Effector memory CD4-positive, alpha-beta T cell (primary cell): ENCODE results near the gene SYNGR3.
"Not testable (repeated sequence)": the region's sequence is repeated elsewhere in the genome, so short reads cannot be mapped to it uniquely, and the experiment has no call there.

ENCODE experiments used
- DNase-seq, 3 donors: peaks; one replicate each; pipeline ENCODE4 v3.0.0-alpha.2; 2020
- H3K27ac ChIP-seq: 2 replicates; pipeline ENCODE4 v1.7.0; 2013; ENCODE audit warnings: mild to moderate bottlenecking, low read length, moderate library complexity; ENCODE audit not compliant: insufficient read depth, poor library complexity, severe bottlenecking
- H3K27me3 ChIP-seq: replicated peaks from 2 replicates; pipeline ENCODE4 v1.7.0; 2013; ENCODE audit warnings: mild to moderate bottlenecking, low read length; ENCODE audit not compliant: insufficient read depth, control insufficient read depth, poor library complexity, severe bottlenecking
- H3K36me3 ChIP-seq: 2 replicates; pipeline ENCODE4 v1.7.0; 2013; ENCODE audit warnings: mild to moderate bottlenecking, low read length, moderate library complexity; ENCODE audit not compliant: control insufficient read depth, insufficient read depth
- H3K4me1 ChIP-seq: 2 replicates; pipeline ENCODE4 v1.7.0; 2013; ENCODE audit warnings: low read length, mild to moderate bottlenecking; ENCODE audit not compliant: control insufficient read depth, insufficient read depth, poor library complexity, severe bottlenecking
- H3K4me3 ChIP-seq: 2 replicates; pipeline ENCODE4 v1.7.0; 2013; ENCODE audit warnings: low read length, low read depth, mild to moderate bottlenecking; ENCODE audit not compliant: insufficient read depth, poor library complexity, severe bottlenecking
- H3K9me3 ChIP-seq: 2 replicates; pipeline ENCODE4 v1.7.0; 2013; ENCODE audit warnings: mild to moderate bottlenecking, low read length, moderate library complexity; ENCODE audit not compliant: control insufficient read depth

SYNGR3 gene

DNA sequence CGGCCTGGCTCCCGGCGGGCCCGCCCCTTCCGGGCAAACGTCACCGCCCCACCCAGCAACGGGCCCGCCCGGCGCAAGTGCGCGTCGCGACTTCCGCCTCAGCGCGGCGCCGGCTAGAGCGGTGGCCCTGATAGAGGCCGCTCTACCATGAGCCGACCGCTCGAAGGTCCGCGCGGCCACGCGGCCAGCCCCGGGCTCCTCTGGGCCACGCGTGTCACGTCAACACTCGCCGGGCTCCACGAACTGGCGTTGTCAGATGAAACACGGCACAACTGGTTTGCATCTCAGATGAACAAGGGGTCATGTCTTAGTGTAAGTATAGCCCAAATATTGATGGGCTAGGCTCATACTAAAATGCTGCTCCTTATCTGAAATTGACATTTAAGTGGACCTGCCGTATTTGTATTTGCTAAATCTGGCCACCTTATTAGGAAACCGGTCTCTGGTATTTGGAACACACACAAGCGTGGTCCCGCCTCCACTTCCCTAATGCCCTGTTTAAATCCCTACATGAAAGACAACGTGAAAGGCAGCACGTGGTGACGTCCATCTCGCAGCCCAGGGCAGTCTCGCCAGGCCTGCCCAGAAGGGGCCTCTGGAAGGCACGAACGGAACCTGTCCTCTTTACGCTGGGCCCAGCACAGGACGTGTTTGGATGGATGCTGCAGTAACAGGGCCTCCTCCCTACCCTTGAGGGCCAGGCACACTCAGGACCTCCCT, 20.2 kb downstream of the SYNGR3 start, which contains the start of gene ZNF598:
Gene ZNF598 (minus strand): TSS at position 31 of the 720 bp plus-strand sequence.
- Histone ChIP-seq H3K27me3 (no peaks in the 10 kb centered on the region), H3K9me3 (no peaks in the 10 kb centered on the region), H3K36me3 (no peaks in the 10 kb centered on the region), H3K27ac (peak within 1 kb of the TSS; percentile 83), H3K4me1 (peaks cover 29% of the 10 kb centered on the region), H3K4me3 (peak within 1 kb of the TSS; percentile 69)
- peak; percentile 59 to 75 (median 63) for DNase-seq

DNA sequence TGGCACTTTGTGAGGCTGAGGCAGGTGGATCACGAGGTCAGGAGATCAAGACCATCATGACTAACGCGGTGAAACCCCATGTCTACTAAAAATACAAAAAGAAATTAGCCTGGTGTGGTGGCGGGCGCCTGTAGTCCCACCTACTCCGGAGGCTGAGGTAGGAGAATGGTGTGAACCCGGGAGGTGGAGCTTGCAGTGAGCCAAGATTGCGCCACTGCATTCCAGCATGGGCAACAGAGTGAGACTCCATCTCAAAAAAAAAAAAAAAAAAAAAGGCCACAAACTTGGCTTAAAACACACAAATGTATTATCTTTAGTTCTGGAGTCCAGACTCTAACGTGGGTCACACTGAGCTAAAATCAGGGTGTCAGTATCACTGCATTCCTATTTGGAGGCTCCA, 22.0 kb downstream of the SYNGR3 start:
- not testable (repeated sequence) for H3K27me3 ChIP-seq, H3K9me3 ChIP-seq, H3K4me3 ChIP-seq, H3K36me3 ChIP-seq, DNase-seq, H3K27ac ChIP-seq
- peaks cover 29% of the 10 kb centered on the region for H3K4me1 ChIP-seq

DNA sequence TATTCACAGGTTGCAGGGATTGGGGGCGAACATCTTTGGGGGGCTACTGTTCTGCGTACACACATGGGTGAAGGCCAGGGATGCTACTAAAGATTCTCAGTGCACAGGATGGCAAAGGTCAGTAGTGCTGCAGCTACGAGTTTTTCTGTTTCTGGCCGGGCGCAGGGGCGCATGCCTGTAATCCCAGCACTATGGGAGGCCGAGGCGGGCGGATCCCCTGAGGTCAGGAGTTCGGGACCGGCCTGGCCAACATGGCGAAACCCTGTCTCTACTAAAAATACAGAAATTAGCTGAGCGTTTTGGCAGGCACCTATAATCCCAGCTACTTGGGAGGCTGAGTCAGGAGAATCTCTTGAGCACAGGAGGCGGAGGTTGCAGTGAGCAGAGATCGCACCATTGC, 23.8 kb downstream of the SYNGR3 start:
- Histone ChIP-seq H3K4me3 (no peak overlapping the region), H3K36me3 (no peaks in the 10 kb centered on the region), H3K27ac (no peak overlapping the region), H3K27me3 (no peaks in the 10 kb centered on the region), H3K9me3 (no peaks in the 10 kb centered on the region), H3K4me1 (peaks cover 11% of the 10 kb centered on the region)
- no peak for DNase-seq

DNA sequence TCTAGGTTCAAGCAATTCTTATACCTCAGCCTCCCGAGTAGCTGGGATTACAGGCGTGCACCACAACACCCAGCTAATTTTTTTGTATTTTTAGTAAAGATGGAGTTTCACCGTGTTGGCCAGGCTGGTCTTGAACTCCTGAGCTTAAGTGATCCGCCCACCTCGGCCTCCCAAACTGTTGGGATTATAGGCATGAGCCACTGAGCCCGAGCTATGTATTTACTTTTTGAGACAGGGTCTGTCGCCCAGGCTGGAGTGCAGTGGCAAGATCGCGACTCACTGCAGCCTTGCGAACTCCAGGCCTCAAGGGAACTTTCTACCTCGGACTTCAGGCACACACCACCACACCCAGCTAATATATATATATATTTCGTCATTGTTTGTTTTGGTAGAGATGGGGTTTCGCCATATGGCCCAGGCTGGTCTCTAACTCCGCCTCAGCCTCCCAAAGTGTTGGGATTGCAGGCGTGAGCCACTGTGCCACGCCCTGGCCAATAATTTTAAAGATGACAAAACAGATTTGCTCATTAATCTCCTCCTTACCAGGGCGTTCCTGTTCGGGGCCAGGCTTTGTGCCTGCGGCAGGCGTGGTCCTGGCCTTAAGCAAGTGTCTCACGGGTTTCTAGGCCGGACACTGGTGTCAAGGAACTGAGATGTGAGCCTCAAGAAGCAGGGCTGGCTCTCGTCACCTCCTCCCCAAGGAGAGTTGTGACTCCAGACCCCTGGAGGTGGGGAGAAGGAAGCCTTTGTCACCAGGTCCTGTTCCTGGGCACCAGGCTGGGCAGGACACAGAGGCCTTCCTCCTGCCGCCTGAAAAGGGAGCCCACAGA, 25.6 kb downstream of the SYNGR3 start:
- DNase-seq = no peak
- Histone ChIP-seq H3K27ac (no peak overlapping the region), H3K4me3 (no peak overlapping the region), H3K27me3 (peaks cover 6% of the 10 kb centered on the region), H3K9me3 (no peaks in the 10 kb centered on the region), H3K36me3 (no peaks in the 10 kb centered on the region), H3K4me1 (peaks cover 7% of the 10 kb centered on the region)

DNA sequence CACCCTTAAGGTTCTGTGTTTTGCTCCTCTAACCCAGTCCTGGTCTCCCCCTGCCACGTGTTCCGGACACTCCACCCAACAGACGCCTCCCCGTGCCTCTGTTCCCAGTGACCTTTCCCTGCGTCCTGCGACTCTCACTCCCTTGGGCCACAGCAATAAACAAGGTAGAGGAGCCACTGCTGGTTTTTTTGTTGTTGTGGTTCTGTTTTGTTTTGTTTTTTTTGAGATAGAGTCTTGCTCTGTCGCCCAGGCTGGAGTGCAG, 26.1 kb downstream of the SYNGR3 start:
- H3K4me1 ChIP-seq = peaks cover 10% of the 10 kb centered on the region
- DNase-seq = no peak
- H3K4me3 ChIP-seq = no peak overlapping the region
- H3K9me3 ChIP-seq = no peaks in the 10 kb centered on the region
- no peak overlapping the region for H3K27ac ChIP-seq
- H3K27me3 ChIP-seq = peaks cover 12% of the 10 kb centered on the region
- H3K36me3 ChIP-seq = no peaks in the 10 kb centered on the region

DNA sequence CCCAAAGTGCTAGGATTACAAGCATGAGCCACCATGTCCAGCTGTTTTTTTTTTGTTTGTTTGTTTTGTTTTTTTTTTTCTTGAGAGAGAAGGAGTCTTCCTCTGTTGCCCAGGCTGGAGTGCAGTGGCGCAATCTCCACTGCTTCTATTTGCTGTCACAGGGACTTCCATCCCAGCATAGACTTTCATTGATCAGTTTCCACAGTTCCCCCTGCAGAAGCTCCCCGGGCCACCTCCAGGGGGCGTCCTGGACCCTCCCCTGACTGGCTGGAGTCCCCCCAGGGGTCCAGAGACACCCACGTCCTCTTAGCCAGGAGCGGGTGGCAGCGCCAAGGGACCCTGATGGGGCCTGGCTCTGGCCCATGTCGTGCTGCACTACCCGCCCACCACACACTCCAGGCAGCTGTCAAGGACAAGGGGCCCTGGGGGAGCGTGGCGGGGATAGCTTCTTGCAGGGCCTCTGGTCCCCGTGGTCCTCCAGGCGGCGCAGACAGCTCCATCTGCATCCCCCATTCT, 26.7 kb downstream of the SYNGR3 start:
- Histone ChIP-seq H3K4me3 (no peak overlapping the region), H3K27me3 (peaks cover 13% of the 10 kb centered on the region), H3K4me1 (peaks cover 10% of the 10 kb centered on the region), H3K9me3 (no peaks in the 10 kb centered on the region), H3K27ac (no peak overlapping the region), H3K36me3 (no peaks in the 10 kb centered on the region)
- DNase-seq = no peak

DNA sequence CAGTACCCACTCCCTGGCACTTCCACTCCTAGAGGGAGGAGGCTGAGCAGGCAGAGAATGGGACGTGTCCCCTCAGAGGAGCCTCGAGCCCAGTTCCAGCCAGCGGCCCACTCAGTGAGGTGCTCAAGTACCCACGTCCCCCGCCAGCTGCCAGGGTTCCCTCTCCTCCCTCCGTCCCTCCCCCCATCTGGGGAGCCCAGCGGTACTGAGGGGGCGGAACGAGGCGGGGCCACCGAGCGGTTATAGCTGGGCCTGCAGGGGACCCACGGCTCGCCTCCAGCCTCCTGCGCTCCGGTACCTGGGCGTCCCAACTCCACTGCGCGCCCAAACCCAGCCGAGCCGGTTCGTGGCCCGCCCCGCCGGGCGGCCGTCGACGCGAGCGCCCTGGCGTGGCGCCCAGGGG, 29.7 kb downstream of the SYNGR3 start, which contains the start of gene NPW:
Gene NPW (plus strand): TSS at position 268 of the 403 bp plus-strand sequence.
- no peak within 1 kb of the TSS for H3K27ac ChIP-seq
- H3K9me3 ChIP-seq = no peaks in the 10 kb centered on the region
- no peak for DNase-seq
- no peak within 1 kb of the TSS for H3K4me3 ChIP-seq
- peaks cover 22% of the 10 kb centered on the region for H3K4me1 ChIP-seq
- H3K27me3 ChIP-seq = peaks cover 20% of the 10 kb centered on the region
- H3K36me3 ChIP-seq = no peaks in the 10 kb centered on the region

DNA sequence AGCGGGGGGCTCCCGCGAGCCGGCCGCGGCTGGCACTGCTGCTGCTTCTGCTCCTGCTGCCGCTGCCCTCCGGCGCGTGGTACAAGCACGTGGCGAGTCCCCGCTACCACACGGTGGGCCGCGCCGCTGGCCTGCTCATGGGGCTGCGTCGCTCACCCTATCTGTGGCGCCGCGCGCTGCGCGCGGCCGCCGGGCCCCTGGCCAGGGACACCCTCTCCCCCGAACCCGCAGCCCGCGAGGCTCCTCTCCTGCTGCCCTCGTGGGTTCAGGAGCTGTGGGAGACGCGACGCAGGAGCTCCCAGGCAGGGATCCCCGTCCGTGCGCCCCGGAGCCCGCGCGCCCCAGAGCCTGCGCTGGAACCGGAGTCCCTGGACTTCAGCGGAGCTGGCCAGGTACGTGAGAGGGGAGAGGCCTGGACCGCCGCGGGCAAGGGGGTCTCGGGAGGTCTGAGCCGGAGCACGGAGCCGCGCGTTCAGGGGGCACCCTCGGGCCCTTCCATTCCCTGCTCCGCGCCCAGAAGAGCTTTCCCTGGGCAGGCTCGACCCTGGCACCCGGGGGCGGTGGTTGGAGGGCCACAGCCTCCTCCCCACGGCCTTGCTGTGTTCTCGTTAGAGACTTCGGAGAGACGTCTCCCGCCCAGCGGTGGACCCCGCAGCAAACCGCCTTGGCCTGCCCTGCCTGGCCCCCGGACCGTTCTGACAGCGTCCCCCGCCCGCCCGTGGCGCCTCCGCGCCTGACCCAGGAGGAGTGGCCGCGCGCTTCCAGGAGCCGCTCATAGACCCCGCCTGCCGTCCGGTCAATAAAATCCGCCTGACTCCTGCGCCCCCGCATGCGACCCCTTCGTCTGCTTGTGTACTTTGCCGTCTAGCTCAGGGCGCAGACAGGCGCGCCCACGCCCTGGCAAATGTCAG, 30.4 kb downstream of the SYNGR3 start:
- Histone ChIP-seq H3K9me3 (no peaks in the 10 kb centered on the region), H3K4me3 (no peak overlapping the region), H3K36me3 (no peaks in the 10 kb centered on the region), H3K27me3 (peaks cover 20% of the 10 kb centered on the region), H3K27ac (no peak overlapping the region), H3K4me1 (peaks cover 22% of the 10 kb centered on the region)
- no peak for DNase-seq

DNA sequence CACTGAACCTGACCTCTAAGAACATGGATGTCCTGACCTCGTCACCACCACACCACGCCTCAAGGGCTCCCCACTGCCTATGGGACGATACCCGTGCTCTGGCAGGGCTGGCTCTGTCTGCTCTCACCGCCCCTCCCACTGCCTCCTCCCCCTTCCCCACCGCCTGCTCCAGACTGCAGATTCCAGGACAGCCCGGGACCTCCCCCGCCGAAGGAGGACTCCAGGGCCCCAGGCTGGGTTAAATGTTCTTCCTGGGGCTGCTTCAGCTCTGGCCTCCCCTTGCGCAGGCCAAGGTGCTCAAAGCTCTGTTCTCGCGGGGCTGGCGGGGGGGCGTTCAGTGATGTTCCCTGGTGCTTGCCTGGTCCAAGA, 32.9 kb downstream of the SYNGR3 start:
- H3K36me3 ChIP-seq = no peaks in the 10 kb centered on the region
- H3K27ac ChIP-seq = no peak overlapping the region
- peaks cover 20% of the 10 kb centered on the region for H3K27me3 ChIP-seq
- no peak for DNase-seq
- no peak overlapping the region for H3K4me3 ChIP-seq
- peaks cover 29% of the 10 kb centered on the region for H3K4me1 ChIP-seq
- H3K9me3 ChIP-seq = no peaks in the 10 kb centered on the region
